Neural progenitor cell (in vitro differentiated cells): ENCODE results near the gene CDH12.

Experiments
- CTCF ChIP-seq: fragments of 200-600 bp; sonication (generic); IDR thresholded peaks from 2 replicates; pipeline ENCODE4 v1.5.1; 2017; ENCODE audit warnings: antibody characterized with exemption, mild to moderate bottlenecking
- EZH2 ChIP-seq: fragments of 200-600 bp; sonication (generic); IDR thresholded peaks from 2 replicates; pipeline ENCODE4 v1.6.1; 2017; ENCODE audit warnings: antibody characterized with exemption, mild to moderate bottlenecking, moderate library complexity
- EZH2phosphoT487 ChIP-seq: fragments of 200-600 bp; sonication (generic); IDR thresholded peaks from 2 replicates; pipeline ENCODE4 v1.6.1; 2017; ENCODE audit warnings: antibody characterized with exemption

- TF ChIP-seq CTCF (no peak), EZH2 (no peak), EZH2phosphoT487 (no peak)
Measured at GRCh38 chr5:22226423-22226822, 626.7 kb downstream of the CDH12 start.
